Measurements from ENCODE around the gene SEBOX.

DNA sequence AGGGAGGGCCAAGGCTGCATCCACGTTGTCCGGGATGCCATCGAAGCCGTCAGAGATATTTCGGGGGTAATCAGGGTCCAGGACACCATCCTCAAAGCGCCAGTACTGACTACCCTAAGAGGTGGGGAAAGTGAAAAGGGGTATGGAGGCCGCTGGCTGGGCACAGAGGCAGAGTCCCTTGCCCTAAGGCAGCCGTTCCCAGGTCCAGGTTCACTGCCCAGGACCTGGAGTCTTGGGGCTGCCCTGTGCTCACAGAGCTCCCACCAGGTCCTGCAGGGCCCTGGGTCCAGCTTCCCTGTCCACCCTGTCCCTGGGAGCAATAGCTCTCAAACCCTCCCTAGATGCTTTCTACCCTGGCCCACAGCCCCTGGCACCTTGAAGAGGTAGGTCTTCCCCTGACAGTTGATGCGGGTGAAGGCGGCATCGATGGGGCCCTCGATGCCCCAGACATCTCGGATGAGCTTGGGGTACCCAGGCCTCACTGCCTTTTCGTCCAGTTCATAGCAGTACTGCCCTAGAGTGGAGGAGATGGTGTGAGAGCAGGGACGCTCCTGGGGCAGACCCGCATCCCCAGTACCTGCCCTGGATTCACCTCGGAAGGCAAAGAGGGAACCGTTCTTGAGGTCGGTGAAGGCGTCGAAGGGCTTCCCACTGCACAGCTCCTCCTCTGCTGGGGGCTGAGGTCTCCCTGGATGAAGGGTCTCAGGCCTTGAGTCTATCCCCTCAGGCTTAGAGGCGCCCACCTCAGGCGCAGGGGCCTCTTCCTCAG lies 4.1 kb upstream of the SEBOX start:
- TF ChIP-seq CTCF (IDR thresholded peaks at IDR 0.05; ENCODE audit: low read length): no peak
- no peak for TF ChIP-seq EZH2 (IDR thresholded peaks at IDR 0.05; ENCODE audit: borderline replicate concordance, low read length)
